Glomerular visceral epithelial cell (primary cell): ENCODE measurements around the gene GPM6B.

Experiments used
- DNase-seq: peaks from one replicate; pipeline ENCODE4 v3.0.0-alpha.2; 2016; ENCODE audit errors: extremely low spot score

The GPM6B gene

GRCh38 chrX:13825178-13825762 lies 8.4 kb upstream of the GPM6B start:
- DNase-seq = no peak

GRCh38 chrX:13824746-13825145 lies 7.9 kb upstream of the GPM6B start:
- DNase-seq = no peak

- no peak for DNase-seq
Observed at GRCh38 chrX:13821738-13822137, 4.8 kb upstream of the GPM6B start.

- no peak for DNase-seq
Observed at GRCh38 chrX:13816176-13816575, 717 bp downstream of the GPM6B start.

GRCh38 chrX:13815664-13816063 lies 1.2 kb downstream of the GPM6B start:
- DNase-seq = no peak

- DNase-seq = no peak
Observed at GRCh38 chrX:13808865-13809264, 8.0 kb downstream of the GPM6B start.

GRCh38 chrX:13808293-13808692 lies 8.6 kb downstream of the GPM6B start:
- no peak for DNase-seq

GRCh38 chrX:13805241-13805640 lies 11.7 kb downstream of the GPM6B start:
- no peak for DNase-seq

- DNase-seq = no peak
Observed at GRCh38 chrX:13803116-13803515, 13.8 kb downstream of the GPM6B start.

- DNase-seq = no peak
Observed at GRCh38 chrX:13798184-13798583, 18.7 kb downstream of the GPM6B start.

GRCh38 chrX:13797512-13797911 lies 19.4 kb downstream of the GPM6B start:
- DNase-seq = no peak

- DNase-seq = no peak
Observed at GRCh38 chrX:13794417-13794816, 22.5 kb downstream of the GPM6B start.

- no peak for DNase-seq
Observed at GRCh38 chrX:13793897-13794296, 23.0 kb downstream of the GPM6B start.

GRCh38 chrX:13791559-13791958 lies 25.3 kb downstream of the GPM6B start:
- no peak for DNase-seq

GRCh38 chrX:13791145-13791544 lies 25.7 kb downstream of the GPM6B start:
- DNase-seq = no peak

- no peak for DNase-seq
Observed at GRCh38 chrX:13790206-13791131, 26.4 kb downstream of the GPM6B start.

- DNase-seq = no peak
Observed at GRCh38 chrX:13786048-13786447, 30.8 kb downstream of the GPM6B start.

- DNase-seq = no peak
Observed at GRCh38 chrX:13780868-13781427, 35.9 kb downstream of the GPM6B start.

GRCh38 chrX:13778916-13779315 lies 38.0 kb downstream of the GPM6B start:
- DNase-seq = peak; percentile 13

- DNase-seq = no peak
Observed at GRCh38 chrX:13776387-13776786, 40.5 kb downstream of the GPM6B start.

- DNase-seq = no peak
Observed at GRCh38 chrX:13775837-13776236, 41.1 kb downstream of the GPM6B start.

- DNase-seq = no peak
Observed at GRCh38 chrX:13774696-13775095, 42.2 kb downstream of the GPM6B start.

- DNase-seq = no peak
Observed at GRCh38 chrX:13770013-13770535, 46.8 kb downstream of the GPM6B start.
